Hair follicle dermal papilla cell (primary cell): ENCODE measurements around the gene C11orf91. TPM values are rescaled to one million over a fixed set of nuclear protein-coding genes. Genes with fewer than 3 reads are reported as not detected.

ENCODE experiments used
- total RNA-seq: library from RNA; depleted of rRNA; stranded (reverse); fragments of >200 nt; gene quantifications from 2 replicates; pipeline ENCODE4 v1.2.3, GENCODE V29; 2012

The C11orf91 gene
- not detected in 2 replicates for total RNA-seq

DNA sequence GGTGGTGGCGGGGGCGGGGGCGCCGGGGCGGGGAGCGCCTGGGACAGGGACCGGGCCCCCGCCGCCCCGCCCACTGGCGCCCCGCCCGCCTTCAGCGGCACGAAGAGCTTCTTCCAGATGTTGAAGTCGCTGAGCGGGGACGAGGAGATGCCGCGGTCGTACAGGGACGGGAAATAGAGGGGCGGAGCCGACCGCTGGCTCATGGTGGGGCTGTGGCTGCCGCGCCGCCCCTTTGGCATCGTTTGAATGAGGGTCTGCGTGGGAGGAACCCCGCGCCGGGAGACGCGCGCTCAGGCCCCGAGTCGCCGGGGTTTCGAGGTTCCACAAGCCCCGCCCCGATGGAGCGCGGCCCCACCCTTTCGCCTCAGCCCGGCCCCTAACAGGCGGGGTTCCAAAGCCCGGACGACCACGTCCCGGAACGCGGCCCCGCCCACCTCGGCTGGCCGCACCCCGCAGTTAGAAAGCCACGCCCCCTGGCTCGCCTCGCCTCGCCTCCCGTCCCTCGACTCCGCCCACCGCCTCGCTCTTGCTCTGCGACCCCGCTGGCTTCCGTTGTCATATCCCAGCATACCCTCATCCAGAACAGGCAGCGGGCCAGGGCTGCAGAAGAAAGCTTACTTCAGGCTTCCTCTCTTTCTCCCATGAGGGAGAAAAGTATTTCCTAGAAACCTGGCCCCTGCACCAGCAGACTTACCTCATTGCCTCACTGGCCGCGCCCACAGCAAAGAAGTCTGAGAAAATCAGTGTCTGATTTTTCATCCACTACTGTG, at the start of gene C11orf91:
Gene C11orf91, minus strand, starts transcription at position 325 of the 770 bp plus-strand sequence. Its CDS starts 86 bp downstream, at position 239.

DNA sequence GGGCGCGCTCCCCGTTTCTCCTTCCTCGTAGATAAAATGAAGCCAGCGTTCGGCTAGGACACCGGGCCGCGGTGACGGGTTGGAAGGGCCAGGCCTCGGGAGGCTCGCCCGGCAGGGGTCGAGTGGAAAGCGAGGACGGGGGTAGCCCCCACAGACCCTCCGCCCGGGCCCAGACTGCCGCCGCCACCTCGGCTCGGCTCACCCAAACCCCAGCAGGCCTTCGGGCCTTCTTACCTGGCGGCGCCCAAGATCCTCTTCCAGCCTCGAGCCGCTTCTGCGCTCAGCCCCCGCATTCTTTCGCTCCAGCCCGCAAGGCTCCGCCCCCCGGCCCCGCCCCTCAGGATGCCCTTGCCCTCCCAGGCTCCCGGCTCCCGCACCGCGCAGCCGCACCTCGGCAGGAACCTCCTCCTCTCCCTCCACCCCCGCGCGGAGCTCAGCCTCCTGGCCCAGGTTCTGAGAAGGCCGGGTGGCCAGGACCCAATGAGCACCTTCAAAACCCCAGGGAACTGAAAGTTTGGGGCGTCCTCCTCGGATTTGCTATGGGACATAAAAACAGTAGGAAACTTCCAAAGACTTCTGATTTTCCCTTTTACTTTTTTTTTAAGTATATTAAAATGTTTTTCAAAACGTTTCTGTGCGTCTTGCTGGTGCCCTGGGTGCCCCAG, 35.7 kb upstream of the C11orf91 start, which contains the start of gene CD59:
Gene CD59, minus strand, starts transcription at position 276 of the 665 bp plus-strand sequence. CDS start 13,978 bp downstream, outside the sequence.

Other genes starting within 250 kb of the C11orf91 start
- gene CD59, start 35.6 kb upstream of the C11orf91 start, total RNA-seq: 313 and 508 TPM in 2 replicates
- 37.6 and 41.9 TPM in 2 replicates for gene FBXO3, start 73.7 kb upstream of the C11orf91 start, total RNA-seq
- gene LMO2, start 191.2 kb upstream of the C11orf91 start, total RNA-seq: under 0.01 TPM in 1 of 2 replicates, not detected in the other